Right renal pelvis (tissue), 4 donors: Measurements from ENCODE around the gene PTF1A. TPM values are rescaled to one million over a fixed set of nuclear protein-coding genes. Genes with fewer than 3 reads are reported as not detected.
"Not testable (repeated sequence)": the region's sequence is repeated elsewhere in the genome, so short reads cannot be mapped to it uniquely, and the experiment has no call there.

Experiments
- DNase-seq, 4 donors: peaks; one replicate each; pipeline ENCODE4 v3.0.0-alpha.2; 2013; ENCODE audit warnings: low read depth in 4 of 4, low spot score in 3 of 4, missing footprints in 1 of 4
- polyA plus RNA-seq, 4 donors: library from polyadenylated mRNA; unstranded; fragments of 120-200 nt; gene quantifications; one replicate each; pipeline ENCODE4 v1.2.1, GENCODE V29; 2013; ENCODE audit not compliant: insufficient read length in 4 of 4

PTF1A gene
- polyA plus RNA-seq, 4 donors, result 0.19 TPM; not detected in 3

DNA sequence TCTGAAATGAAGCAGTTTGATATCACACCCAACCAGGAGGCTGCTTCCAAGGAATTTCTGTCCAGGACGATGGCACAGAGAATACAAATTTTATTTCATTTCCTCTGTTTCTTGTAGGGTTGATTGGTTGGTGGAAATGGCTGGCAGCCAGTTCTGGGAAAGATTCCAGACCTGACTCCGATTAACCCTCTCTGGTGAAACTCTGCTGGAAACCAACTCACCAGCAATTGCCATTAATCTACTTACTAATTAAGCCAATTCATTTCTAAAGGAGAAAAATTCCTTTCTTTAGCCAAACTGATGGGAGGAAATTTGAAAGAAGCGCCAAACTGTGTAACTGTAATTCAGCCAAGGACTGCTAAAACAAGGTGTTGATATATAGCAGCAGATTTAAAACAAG, 10.7 kb downstream of the PTF1A start:
- no peak for DNase-seq

DNA sequence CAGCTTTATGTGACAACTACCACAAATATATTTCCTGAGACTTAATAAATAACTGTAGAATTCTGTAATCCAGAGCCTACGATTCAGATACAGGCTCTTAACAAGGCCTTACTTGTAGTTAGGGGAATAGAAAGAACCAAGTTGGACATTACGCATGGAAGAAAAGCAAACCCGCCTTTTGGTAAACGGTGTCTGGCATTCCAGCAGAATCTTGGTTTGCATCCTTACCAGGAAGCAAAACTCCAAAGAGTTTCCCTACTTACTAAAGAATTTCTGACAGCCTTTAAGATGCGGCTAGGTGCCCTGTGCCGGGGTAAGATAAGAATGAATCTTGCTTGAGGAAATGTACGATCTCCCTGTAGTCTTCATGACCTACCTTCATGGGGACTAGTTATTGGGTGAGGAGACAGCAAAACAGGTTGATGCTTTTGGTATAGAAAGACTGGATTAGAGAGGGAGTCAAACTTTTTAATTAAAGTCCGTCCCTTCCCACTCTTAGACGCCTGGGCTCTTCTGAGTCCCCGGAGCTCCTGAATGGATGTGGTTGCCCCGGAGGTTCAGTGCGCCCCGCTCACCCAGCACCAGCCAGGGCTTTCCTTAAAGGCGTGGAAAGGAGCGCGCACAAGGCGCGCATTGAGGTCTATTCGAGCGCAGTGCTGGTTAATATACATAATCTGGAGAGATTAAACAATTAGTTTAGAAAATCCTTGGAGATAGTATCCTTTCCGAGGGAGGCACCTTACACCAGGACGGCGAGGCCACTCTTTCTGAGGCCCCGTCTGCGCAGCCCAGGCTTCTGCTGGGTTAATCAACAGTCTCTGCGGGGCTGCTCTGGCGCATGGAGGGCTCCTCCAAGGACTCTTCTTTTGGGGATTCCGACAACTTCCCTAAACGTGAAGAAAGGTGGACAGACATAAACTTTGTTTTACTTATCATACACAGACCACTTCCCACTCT, 11.5 kb downstream of the PTF1A start:
- no peak for DNase-seq

- DNase-seq, result no peak
These were observed 12.7 kb downstream of the PTF1A start for GRCh38 chr10:23204773-23205172.

GRCh38 chr10:23205972-23206642, 14.0 kb downstream of the PTF1A start:
- no peak for DNase-seq

GRCh38 chr10:23217471-23217870, 25.4 kb downstream of the PTF1A start:
- DNase-seq, result no peak

- DNase-seq, result no peak
These were observed 38.5 kb downstream of the PTF1A start for GRCh38 chr10:23230582-23230981.

DNA sequence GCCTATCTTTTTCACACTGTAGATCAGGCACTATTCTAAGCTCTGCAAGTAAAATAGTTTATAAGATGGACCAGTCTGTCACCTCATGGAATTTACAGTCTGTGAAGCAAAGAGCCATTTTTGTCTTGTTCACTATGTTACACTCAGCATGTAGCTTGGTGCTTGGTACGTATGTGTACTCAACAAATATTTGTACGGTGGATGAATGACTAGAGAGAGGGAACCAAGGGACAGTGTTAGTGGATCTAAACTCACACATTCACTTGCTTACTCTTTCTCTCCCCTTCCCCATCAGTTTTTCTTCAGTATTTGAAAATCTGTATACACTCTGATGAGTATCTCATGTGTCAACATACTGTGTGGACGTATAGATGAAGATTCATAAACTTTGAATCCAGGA, 45.9 kb downstream of the PTF1A start:
- DNase-seq, result no peak

GRCh38 chr10:23241779-23242178, 49.7 kb downstream of the PTF1A start:
- not testable (repeated sequence) for DNase-seq

Other genes with a start within 250 kb of the PTF1A start
- 10 to 100 TPM; 43.4 to 50.0 (median 46.6) TPM for gene MSRB2, start 96.7 kb upstream of the PTF1A start, polyA plus RNA-seq
- gene C10orf67, start 152.5 kb downstream of the PTF1A start, polyA plus RNA-seq, result 1 to 10 TPM; 1.4 to 2.4 (median 1.8) TPM
- gene OTUD1, start 246.8 kb downstream of the PTF1A start, polyA plus RNA-seq, result 10 to 100 TPM; 24.3 to 34.5 (median 30.2) TPM